AG10803 (cell line): ENCODE measurements around the gene ANO9.
A peak's percentile ranks its signal among the peaks of the same experiment; 100 is the strongest.
"Not testable (repeated sequence)": the region's sequence is repeated elsewhere in the genome, so short reads cannot be mapped to it uniquely, and the experiment has no call there.

Source experiments
- DNase-seq: peaks from one replicate; pipeline ENCODE4 v3.0.0; 2010; ENCODE audit warnings: low read depth
- H3K4me3 ChIP-seq: 2 replicates; pipeline ENCODE4 v1.5.1; 2011; ENCODE audit warnings: mild to moderate bottlenecking, low read length, control low read depth
- CTCF ChIP-seq: conservative IDR thresholded peaks from 2 replicates; pipeline ENCODE4 v1.5.1; 2011; ENCODE audit warnings: mild to moderate bottlenecking, low read length, control low read depth, inconsistent platforms

ANO9 gene

GRCh38 chr11:416757-417621, 24.8 kb downstream of the ANO9 start:
- DNase-seq, result peak; percentile 16
- TF ChIP-seq CTCF, result no peak
- H3K4me3 ChIP-seq, result peak overlapping the region; percentile 54

GRCh38 chr11:416051-416756, 25.6 kb downstream of the ANO9 start:
- H3K4me3 ChIP-seq, result peak overlapping the region; percentile 54
- no peak for DNase-seq
- TF ChIP-seq CTCF, result no peak

GRCh38 chr11:415640-416041, 26.2 kb downstream of the ANO9 start:
- H3K4me3 ChIP-seq, result no peak overlapping the region
- TF ChIP-seq CTCF, result no peak
- DNase-seq, result no peak

GRCh38 chr11:414318-414857, 27.4 kb downstream of the ANO9 start:
- no peak overlapping the region for H3K4me3 ChIP-seq
- DNase-seq, result no peak
- TF ChIP-seq CTCF, result no peak

DNA sequence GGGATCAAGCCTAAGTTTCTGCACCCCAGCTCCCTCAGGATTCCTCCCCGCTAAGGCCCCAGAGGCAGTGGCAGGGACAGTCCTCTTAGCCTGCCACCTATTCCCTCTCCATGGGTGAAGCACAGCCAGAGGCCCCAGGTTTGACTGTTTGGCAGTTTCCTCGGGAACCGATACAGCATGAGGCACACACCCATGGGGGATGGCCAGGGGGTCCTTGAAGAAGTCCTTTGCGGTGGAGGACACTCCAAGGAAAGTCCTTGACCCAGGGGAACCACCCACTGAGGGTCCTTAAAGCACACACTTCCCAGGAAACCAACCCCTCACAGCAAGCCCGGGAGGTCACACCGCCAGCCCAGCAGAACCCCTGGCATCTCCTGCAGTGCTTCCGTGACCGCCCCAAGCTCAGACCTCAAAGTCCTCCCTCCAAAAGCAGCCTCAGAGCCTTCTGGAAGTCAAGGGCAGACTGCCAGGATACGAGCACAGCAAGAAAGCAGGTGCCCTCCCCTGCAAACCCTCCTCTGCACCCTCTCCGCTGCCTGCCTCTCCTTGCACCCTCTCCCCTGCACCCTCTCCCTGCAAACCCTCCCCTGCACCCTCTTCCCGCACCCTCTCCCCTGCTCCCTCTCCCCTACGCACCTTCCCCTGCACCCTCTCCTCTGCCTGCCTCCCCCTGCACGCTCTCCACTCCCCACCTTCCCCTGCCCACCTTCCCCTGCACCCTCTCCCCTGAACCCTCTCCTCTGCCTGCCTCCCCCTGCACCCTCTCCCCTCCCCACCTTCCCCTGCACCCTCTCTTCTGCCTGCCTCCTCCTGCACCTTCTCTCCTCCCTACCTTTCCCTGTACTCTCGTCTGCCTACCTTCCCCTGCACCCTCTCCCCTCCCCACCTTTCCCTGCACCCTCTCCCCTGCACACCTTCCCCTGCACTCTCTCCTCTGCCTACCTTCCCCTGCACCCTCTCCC, 28.4 kb downstream of the ANO9 start:
- no peak for DNase-seq
- no peak overlapping the region for H3K4me3 ChIP-seq
- no peak for TF ChIP-seq CTCF

DNA sequence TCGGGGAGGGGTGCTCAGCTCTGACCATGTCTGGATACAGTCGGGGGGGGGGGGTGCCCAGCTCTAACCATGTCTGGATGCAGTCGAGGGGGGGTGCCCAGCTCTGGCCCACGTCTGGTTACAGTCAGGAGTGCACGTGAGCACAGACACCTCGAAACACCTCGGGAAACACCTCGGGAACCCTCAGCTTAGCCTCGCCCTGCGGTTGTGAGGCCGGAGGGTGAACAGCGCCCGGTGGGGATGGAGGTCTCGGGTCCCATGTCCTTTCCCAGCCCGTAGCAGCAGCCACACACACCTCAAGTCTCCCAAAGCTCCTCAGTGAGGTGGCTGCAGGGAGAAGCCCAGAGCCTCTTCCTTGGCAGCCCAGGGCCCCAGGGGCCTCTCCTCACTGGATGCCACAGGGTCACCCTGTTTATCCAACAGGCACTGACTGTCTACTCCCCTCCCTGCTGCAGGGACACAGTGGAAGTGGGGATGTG, 29.1 kb downstream of the ANO9 start:
- TF ChIP-seq CTCF, result no peak
- no peak overlapping the region for H3K4me3 ChIP-seq
- DNase-seq, result no peak

GRCh38 chr11:411520-411919, 30.3 kb downstream of the ANO9 start:
- H3K4me3 ChIP-seq, DNase-seq: not testable (repeated sequence)

DNA sequence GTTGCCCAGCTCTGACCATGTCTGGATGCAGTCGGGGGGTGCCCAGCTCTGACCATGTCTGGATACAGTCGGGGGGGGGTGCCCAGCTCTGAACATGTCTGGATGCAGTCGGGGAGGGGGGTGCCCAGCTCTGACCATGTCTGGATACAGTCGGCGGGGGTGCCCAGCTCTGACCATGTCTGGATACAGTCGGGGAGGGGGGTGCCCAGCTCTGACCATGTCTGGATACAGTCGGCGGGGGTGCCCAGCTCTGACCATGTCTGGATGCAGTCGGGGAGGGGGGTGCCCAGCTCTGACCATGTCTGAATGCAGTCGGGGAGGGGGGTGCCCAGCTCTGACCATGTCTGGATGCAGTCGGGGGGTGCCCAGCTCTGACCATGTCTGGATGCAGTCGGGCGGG, 31.1 kb downstream of the ANO9 start:
- not testable (repeated sequence) for H3K4me3 ChIP-seq, DNase-seq
